ENCODE data around the gene PRKACA. TPM values are rescaled to one million over a fixed set of nuclear protein-coding genes. Genes with fewer than 3 reads are reported as not detected.

PRKACA gene
- total RNA-seq: 100 to 1,000 TPM in 1 of 2 donors, 10 to 100 TPM in 1; 93.2 to 107 TPM

- TF ChIP-seq, protein P1, sequence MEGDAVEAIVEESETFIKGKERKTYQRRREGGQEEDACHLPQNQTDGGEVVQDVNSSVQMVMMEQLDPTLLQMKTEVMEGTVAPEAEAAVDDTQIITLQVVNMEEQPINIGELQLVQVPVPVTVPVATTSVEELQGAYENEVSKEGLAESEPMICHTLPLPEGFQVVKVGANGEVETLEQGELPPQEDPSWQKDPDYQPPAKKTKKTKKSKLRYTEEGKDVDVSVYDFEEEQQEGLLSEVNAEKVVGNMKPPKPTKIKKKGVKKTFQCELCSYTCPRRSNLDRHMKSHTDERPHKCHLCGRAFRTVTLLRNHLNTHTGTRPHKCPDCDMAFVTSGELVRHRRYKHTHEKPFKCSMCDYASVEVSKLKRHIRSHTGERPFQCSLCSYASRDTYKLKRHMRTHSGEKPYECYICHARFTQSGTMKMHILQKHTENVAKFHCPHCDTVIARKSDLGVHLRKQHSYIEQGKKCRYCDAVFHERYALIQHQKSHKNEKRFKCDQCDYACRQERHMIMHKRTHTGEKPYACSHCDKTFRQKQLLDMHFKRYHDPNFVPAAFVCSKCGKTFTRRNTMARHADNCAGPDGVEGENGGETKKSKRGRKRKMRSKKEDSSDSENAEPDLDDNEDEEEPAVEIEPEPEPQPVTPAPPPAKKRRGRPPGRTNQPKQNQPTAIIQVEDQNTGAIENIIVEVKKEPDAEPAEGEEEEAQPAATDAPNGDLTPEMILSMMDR (IDR thresholded peaks at IDR 0.05): no peak
- Histone ChIP-seq H3K4me3 (peak within 1 kb of the TSS; percentile 97), H3K9me3 (no peaks in the 10 kb centered on the region), H3K27ac (peak within 1 kb of the TSS; percentile 98 to 100), H3K36me3 (no peaks in the 10 kb centered on the region), H3K27me3 (replicated peaks; ENCODE audit: insufficient read depth) (no peaks in the 10 kb centered on the region), H3K4me1 (ENCODE audit: control insufficient read depth in 1 of 2, low read depth in 2 of 2) (peaks cover 46 to 56% of the 10 kb centered on the region in 2 donors)
- ATAC-seq (ENCODE audit: insufficient number of reproducible peaks, low FRiP score, low read depth): peak; percentile 79
- peak; percentile 96 for DNase-seq (ENCODE audit: low spot score)
These were observed at the start of gene PRKACA for GRCh38 chr19:14117668-14118164. Gene PRKACA (minus strand): TSS chr19:14117762. CDS start chr19:14117547, 215 bp downstream.

DNA sequence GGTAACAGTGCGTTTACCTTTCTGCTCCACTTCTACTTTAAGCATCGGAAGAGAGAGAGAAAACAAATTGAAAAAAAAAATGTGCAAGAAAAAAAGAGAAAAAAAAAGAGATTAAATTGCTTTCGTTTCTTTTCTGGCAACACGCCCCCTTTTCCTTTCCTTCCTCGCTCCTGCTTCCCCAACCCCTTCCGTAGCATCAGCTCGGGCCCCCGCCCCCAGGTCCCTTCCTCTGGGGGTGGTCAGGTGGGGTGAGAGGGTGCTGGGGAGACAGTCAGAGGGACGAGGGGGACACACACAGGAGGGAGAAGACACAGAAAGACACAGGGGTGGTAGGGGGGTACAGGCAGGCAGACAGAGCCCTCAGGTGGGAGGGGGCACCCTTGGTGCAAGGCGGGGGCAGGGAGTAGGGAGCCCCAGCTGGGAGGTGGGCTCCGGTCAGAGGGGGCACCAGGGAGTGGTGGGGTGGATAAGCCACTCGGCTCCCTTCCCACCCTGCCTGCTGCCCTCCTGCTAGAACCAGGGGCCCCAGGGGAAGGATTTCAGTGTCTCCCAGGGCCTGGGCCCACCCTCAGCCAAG is 49.5 kb upstream of the PRKACA start:
- no peak overlapping the region for H3K27ac ChIP-seq
- H3K27me3 ChIP-seq (replicated peaks; ENCODE audit: insufficient read depth): no peaks in the 10 kb centered on the region
- peaks cover 9% of the 10 kb centered on the region for H3K36me3 ChIP-seq
- TF ChIP-seq, protein P1 (IDR thresholded peaks at IDR 0.05): no peak
- DNase-seq (ENCODE audit: low spot score): no peak
- peak overlapping the region; percentile 33 for H3K4me3 ChIP-seq
- no peaks in the 10 kb centered on the region for H3K9me3 ChIP-seq
- ATAC-seq (ENCODE audit: insufficient number of reproducible peaks, low FRiP score, low read depth): no peak
- no peaks in the 10 kb centered on the region for H3K4me1 ChIP-seq (ENCODE audit: control insufficient read depth in 1 of 2, low read depth in 2 of 2)

DNA sequence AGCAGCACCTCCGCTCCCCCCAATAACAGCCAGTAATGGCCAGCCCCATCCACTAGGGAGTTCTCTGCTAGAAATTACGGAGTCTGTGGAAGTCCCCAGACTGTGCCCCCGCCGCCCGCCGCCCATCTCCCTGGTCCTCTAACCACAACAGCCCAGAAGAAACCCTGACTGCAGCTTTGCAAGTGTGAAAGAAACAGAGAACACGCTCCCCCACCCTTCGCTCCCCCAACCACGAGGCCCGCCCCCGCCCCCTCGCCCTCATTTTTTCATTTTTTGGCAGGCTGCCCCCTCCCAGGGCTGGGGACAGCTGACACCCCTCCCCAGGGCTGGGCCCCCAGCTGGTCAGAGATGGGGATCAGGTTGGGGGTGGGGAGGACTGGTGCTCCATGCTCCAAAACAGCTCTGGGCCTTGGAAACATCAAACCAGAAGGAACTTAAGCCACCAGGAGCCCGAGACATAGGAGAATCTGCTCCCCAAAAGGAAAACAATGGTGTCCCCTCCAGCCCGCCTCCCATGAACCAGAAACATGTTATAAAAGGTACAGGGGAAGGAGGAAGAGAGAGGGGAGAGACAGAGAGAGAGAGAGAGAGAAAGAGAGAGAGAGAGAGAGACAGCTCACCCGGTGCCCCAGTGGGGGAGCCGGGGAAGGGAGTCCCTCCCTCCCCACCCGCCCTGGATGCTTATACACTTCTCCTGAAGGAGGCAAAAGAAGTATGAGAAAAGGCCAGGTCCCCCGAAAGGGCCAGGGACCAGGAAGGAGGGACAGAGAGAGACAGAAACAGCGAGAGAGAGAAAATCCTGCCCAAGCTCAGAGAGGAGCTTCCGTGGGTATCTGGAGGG is 48.6 kb upstream of the PRKACA start:
- Histone ChIP-seq H3K27me3 (replicated peaks; ENCODE audit: insufficient read depth) (no peaks in the 10 kb centered on the region), H3K9me3 (no peaks in the 10 kb centered on the region), H3K36me3 (peaks cover under 1% of the 10 kb centered on the region), H3K4me1 (ENCODE audit: control insufficient read depth in 1 of 2, low read depth in 2 of 2) (no peaks in the 10 kb centered on the region), H3K4me3 (no peak overlapping the region), H3K27ac (no peak overlapping the region)
- ATAC-seq (ENCODE audit: insufficient number of reproducible peaks, low FRiP score, low read depth) (no peak), DNase-seq (ENCODE audit: low spot score) (no peak)
- TF ChIP-seq, protein P1 (IDR thresholded peaks at IDR 0.05): no peak

DNA sequence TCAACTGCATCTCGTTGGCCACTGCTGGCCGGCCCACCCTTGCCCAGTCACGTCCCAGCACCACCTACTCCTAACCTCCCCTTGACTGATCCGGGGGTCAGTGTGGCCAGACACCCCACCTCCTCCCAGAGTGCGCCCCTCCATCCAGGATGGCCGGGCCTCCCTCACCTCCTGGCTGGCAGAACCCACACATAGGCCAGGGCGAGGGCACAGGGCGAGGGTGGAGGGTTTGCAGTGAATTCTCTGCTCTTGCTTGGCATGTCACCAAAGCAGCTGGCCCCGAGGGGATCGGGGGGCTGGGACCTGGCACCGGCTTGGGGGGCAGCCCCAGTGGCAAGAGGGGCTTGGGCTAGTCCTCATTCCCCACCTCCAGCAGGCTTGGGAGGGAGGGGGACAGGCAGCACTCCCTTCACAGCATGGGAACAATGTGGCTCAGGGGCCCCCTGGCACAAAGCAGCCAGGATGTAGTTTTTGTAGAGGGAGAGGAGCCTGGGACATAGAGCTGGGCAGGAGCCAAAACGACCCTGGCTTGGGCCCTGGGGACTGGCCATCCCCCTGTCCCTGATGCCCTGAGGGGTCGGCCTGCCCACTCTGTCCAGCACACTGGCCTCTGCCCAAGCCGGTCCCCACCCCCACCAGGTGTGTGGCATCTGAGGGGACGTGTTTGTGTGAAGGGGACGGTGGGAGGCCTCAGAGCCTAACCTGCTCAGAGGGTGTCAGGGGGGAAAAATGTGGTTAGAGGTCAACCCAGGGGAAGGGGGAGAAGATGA is 47.3 kb upstream of the PRKACA start:
- Histone ChIP-seq H3K27me3 (replicated peaks; ENCODE audit: insufficient read depth) (no peaks in the 10 kb centered on the region), H3K36me3 (no peaks in the 10 kb centered on the region), H3K4me1 (ENCODE audit: control insufficient read depth in 1 of 2, low read depth in 2 of 2) (no peaks in the 10 kb centered on the region), H3K27ac (no peak overlapping the region), H3K9me3 (no peaks in the 10 kb centered on the region), H3K4me3 (no peak overlapping the region)
- ATAC-seq (ENCODE audit: insufficient number of reproducible peaks, low FRiP score, low read depth) (no peak), DNase-seq (ENCODE audit: low spot score) (no peak)
- TF ChIP-seq, protein P1 (IDR thresholded peaks at IDR 0.05): no peak

- H3K4me1 ChIP-seq (ENCODE audit: control insufficient read depth in 1 of 2, low read depth in 2 of 2): no peaks in the 10 kb centered on the region
- ATAC-seq (ENCODE audit: insufficient number of reproducible peaks, low FRiP score, low read depth): no peak
- no peak overlapping the region for H3K27ac ChIP-seq
- H3K9me3 ChIP-seq: no peaks in the 10 kb centered on the region
- no peaks in the 10 kb centered on the region for H3K36me3 ChIP-seq
- TF ChIP-seq, protein P1 (IDR thresholded peaks at IDR 0.05): no peak
- no peaks in the 10 kb centered on the region for H3K27me3 ChIP-seq (replicated peaks; ENCODE audit: insufficient read depth)
- no peak overlapping the region for H3K4me3 ChIP-seq
- no peak for DNase-seq (ENCODE audit: low spot score)
These were observed 46.5 kb upstream of the PRKACA start for GRCh38 chr19:14164082-14164481.

All from thoracic aorta (tissue), 2 donors.